GM12801 (cell line): ENCODE data around the gene DYNLRB1.

Experiments
- CTCF ChIP-seq: IDR thresholded peaks from one replicate; pipeline ENCODE4 v1.5.1; 2011; ENCODE audit warnings: control low read depth; ENCODE audit not compliant: insufficient read length; ENCODE audit errors: extremely low read depth

The DYNLRB1 gene

GRCh38 chr20:34559311-34560140, 43.3 kb downstream of the DYNLRB1 start:
- no peak for TF ChIP-seq CTCF

GRCh38 chr20:34560141-34560523, 43.9 kb downstream of the DYNLRB1 start:
- no peak for TF ChIP-seq CTCF

- no peak for TF ChIP-seq CTCF
Observed at GRCh38 chr20:34560614-34561013, 44.4 kb downstream of the DYNLRB1 start.

- no peak for TF ChIP-seq CTCF
Observed at GRCh38 chr20:34561661-34562060, 45.4 kb downstream of the DYNLRB1 start.

GRCh38 chr20:34562641-34563040, 46.4 kb downstream of the DYNLRB1 start:
- TF ChIP-seq CTCF = no peak

- no peak for TF ChIP-seq CTCF
Observed at GRCh38 chr20:34564833-34565232, 48.6 kb downstream of the DYNLRB1 start.

GRCh38 chr20:34566978-34567891, 51.0 kb downstream of the DYNLRB1 start:
- no peak for TF ChIP-seq CTCF
